Adrenal gland (tissue), 5 donors: Measurements from ENCODE around the gene ZNF747.

Source experiments
- POLR2A ChIP-seq, 2 donors: fragments of 450-650 bp; IDR thresholded peaks; one replicate each; pipeline ENCODE4 v1.6.1; 2017; ENCODE audit warnings: antibody characterized with exemption in 2 of 2, mild to moderate bottlenecking in 2 of 2, moderate library complexity in 1 of 2
- TF ChIP-seq, protein P1 (sequence below), 6 experiments: fragments of 450-650 bp in 4 of 6; fragments of 200-600 bp in 2 of 6; sonication (generic) in 1 of 6; IDR thresholded peaks; 1 replicate in 5 of 6; 2 replicates in 1 of 6; pipeline versions ENCODE4 v1.5.1 to v1.8.0; 2016 to 2021; ENCODE audit warnings: antibody characterized with exemption in 6 of 6, mild to moderate bottlenecking in 2 of 6, moderate library complexity in 1 of 6
- donor health status: DM: no; HTN: no; CAD: no.

DNA sequence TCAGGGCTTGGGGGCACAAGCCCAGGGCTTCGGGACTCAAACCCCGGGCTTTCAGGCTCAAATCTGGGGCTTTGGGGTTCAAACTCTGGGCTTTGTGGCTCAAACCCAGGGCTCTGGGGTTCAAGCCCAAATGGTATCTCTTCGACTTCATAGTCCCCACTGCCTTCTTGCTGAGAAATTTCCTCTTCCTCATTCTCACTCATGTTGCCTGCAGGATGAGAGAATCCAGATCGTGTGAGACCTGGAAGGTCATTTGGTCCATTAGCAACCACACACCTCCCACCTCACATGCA lies 8.9 kb downstream of the ZNF747 start:
- TF ChIP-seq, protein P1, sequence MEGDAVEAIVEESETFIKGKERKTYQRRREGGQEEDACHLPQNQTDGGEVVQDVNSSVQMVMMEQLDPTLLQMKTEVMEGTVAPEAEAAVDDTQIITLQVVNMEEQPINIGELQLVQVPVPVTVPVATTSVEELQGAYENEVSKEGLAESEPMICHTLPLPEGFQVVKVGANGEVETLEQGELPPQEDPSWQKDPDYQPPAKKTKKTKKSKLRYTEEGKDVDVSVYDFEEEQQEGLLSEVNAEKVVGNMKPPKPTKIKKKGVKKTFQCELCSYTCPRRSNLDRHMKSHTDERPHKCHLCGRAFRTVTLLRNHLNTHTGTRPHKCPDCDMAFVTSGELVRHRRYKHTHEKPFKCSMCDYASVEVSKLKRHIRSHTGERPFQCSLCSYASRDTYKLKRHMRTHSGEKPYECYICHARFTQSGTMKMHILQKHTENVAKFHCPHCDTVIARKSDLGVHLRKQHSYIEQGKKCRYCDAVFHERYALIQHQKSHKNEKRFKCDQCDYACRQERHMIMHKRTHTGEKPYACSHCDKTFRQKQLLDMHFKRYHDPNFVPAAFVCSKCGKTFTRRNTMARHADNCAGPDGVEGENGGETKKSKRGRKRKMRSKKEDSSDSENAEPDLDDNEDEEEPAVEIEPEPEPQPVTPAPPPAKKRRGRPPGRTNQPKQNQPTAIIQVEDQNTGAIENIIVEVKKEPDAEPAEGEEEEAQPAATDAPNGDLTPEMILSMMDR (IDR thresholded peaks at IDR 0.05) = no peak
- TF ChIP-seq POLR2A (IDR thresholded peaks at IDR 0.05) = no peak
